ENCODE measurements around the gene STYXL1. TPM values are rescaled to one million over a fixed set of nuclear protein-coding genes. Genes with fewer than 3 reads are reported as not detected.

STYXL1 gene
- total and polyA plus RNA-seq, 2 experiments from 2014 or later: 28.0 to 39.2 TPM

DNA sequence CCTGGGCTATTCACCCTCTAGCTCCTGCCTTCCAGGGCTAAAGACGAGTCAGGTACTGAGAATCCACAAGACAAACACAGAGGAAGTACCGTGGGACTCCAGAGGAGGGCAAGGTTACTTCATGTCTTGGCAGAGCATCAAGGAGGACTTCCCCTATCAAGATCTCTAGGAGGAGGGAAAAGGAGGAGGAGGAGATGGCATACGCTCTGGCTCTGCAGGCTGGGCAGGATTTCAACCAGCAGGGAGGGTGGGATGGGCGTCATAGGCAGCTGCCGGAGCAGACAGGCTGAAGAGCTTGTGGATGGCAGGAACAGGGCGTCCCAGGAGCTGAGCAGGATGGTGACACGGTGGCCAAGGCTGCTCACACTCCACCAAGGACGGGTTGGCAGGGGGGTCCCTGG, 21.4 kb upstream of the STYXL1 start:
- Histone ChIP-seq H3K4me2 (no peak overlapping the region), H3F3A (replicated peaks; ENCODE audit: low read depth) (no peaks in the 10 kb centered on the region), H4K20me1 (replicated peaks; ENCODE audit: insufficient read depth) (no peaks in the 10 kb centered on the region), H3K4me3 (no peak overlapping the region), H2AFZ (no peak overlapping the region), H3K79me2 (replicated peaks; ENCODE audit: insufficient read depth) (no peaks in the 10 kb centered on the region), H3K4me1 (ENCODE audit: insufficient read depth) (no peaks in the 10 kb centered on the region), H3K36me3 (ENCODE audit: insufficient read depth) (peaks cover 8% of the 10 kb centered on the region), H3K27ac (ENCODE audit: low read depth) (no peak overlapping the region), H3K27me3 (ENCODE audit: insufficient read depth) (no peaks in the 10 kb centered on the region), H3K9me2 (ENCODE audit: insufficient read depth) (no peaks in the 10 kb centered on the region)
- Mint-ChIP-seq H3K9me3 (no peaks in the 10 kb centered on the region; the same call in 2 of the 3 replicates), H3K4me3 (no peak overlapping the region), H3K36me3 (ENCODE audit: low read depth) (peaks cover 26% of the 10 kb centered on the region), H3K27ac (peak overlapping the region; percentile 62; the same call in 1 of the 2 replicates), H3K27me3 (ENCODE audit: insufficient read depth, low read depth, poor library complexity) (peaks cover 7% of the 10 kb centered on the region), H3K4me1 (peaks cover 8% of the 10 kb centered on the region)
- DNase-seq (ENCODE audit: low spot score): peak; percentile 84
- ATAC-seq: peak; percentile 63
- no peak for TF ChIP-seq STAT1 (IDR thresholded peaks at IDR 0.05; ENCODE audit: unreplicated experiment)
- TF ChIP-seq CREB1 (CRISPR knock-in tag; IDR thresholded peaks at IDR 0.05; ENCODE audit: low read depth): peak; percentile 15; the same call in 1 of the 2 replicates
- TF ChIP-seq, protein P1, sequence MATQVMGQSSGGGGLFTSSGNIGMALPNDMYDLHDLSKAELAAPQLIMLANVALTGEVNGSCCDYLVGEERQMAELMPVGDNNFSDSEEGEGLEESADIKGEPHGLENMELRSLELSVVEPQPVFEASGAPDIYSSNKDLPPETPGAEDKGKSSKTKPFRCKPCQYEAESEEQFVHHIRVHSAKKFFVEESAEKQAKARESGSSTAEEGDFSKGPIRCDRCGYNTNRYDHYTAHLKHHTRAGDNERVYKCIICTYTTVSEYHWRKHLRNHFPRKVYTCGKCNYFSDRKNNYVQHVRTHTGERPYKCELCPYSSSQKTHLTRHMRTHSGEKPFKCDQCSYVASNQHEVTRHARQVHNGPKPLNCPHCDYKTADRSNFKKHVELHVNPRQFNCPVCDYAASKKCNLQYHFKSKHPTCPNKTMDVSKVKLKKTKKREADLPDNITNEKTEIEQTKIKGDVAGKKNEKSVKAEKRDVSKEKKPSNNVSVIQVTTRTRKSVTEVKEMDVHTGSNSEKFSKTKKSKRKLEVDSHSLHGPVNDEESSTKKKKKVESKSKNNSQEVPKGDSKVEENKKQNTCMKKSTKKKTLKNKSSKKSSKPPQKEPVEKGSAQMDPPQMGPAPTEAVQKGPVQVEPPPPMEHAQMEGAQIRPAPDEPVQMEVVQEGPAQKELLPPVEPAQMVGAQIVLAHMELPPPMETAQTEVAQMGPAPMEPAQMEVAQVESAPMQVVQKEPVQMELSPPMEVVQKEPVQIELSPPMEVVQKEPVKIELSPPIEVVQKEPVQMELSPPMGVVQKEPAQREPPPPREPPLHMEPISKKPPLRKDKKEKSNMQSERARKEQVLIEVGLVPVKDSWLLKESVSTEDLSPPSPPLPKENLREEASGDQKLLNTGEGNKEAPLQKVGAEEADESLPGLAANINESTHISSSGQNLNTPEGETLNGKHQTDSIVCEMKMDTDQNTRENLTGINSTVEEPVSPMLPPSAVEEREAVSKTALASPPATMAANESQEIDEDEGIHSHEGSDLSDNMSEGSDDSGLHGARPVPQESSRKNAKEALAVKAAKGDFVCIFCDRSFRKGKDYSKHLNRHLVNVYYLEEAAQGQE (IDR thresholded peaks at IDR 0.05; ENCODE audit: unreplicated experiment): no peak
- no peak for TF ChIP-seq ZNF114 (CRISPR knock-in tag; IDR thresholded peaks at IDR 0.05)
- peak; percentile 49 to 70 for TF ChIP-seq CTCF (conservative IDR thresholded peaks at IDR 0.05; ENCODE audit: low read depth in 2 of 2)
- TF ChIP-seq NANOG (IDR thresholded peaks at IDR 0.05; ENCODE audit: borderline replicate concordance): no peak
- no peak for TF ChIP-seq EZH2phosphoT487 (IDR thresholded peaks at IDR 0.05; ENCODE audit: unreplicated experiment)

DNA sequence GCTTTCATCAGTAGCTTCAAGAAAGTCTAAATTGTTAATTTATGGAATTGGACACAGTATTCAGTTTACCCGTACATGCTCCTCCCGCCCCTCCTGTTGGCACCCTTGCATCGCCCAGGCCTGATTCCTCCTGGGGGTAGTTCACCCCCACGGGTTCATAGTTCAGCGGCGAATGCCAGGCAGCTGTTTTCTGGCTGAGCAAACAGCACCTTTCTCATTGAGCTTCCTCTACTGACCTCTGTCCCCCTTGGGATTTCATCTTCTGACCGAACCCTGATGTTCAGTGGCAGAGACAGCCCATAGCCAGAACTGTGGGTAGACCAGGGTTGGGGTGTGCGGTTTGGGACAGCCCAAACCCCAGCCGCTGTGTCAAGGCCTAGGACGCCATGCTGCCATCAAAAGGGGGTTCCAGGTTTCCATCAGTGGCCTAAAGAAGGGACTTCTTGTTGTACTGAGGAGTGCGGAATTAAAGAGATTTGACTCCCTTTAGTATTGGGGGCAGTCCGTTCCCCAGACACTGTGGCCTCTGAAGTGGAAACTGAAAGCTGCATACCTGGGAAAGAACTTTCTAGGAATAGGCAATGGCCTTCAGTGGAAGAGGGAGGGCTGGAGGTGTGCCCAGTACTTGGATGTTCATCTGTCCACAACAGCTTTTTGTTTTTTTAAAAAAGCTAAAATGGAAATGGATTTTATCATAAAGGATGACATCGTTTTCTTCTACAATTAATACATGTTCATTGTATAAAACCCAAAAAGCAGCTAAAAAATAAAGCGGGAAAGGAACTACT, 19.1 kb upstream of the STYXL1 start:
- no peaks in the 10 kb centered on the region for H3K27me3 ChIP-seq (ENCODE audit: insufficient read depth)
- H3K9me2 ChIP-seq (ENCODE audit: insufficient read depth): no peaks in the 10 kb centered on the region
- no peak for TF ChIP-seq ZNF331 (CRISPR knock-in tag; IDR thresholded peaks at IDR 0.05; ENCODE audit: low read depth)
- no peak for TF ChIP-seq EZH2phosphoT487 (IDR thresholded peaks at IDR 0.05; ENCODE audit: unreplicated experiment)
- no peak for TF ChIP-seq NANOG (IDR thresholded peaks at IDR 0.05; ENCODE audit: borderline replicate concordance)
- no peak for TF ChIP-seq POLR2AphosphoS5 (IDR thresholded peaks at IDR 0.05; ENCODE audit: low read depth)
- TF ChIP-seq CREB1 (CRISPR knock-in tag; IDR thresholded peaks at IDR 0.05; ENCODE audit: low read depth): no peak
- no peak for TF ChIP-seq STAT1 (IDR thresholded peaks at IDR 0.05; ENCODE audit: unreplicated experiment)
- Mint-ChIP-seq H3K4me3 (no peak overlapping the region), H3K9me3 (no peaks in the 10 kb centered on the region), H3K27me3 (ENCODE audit: insufficient read depth, low read depth, poor library complexity) (peaks cover 6% of the 10 kb centered on the region), H3K4me1 (peaks cover 6% of the 10 kb centered on the region), H3K36me3 (ENCODE audit: low read depth) (peaks cover 49% of the 10 kb centered on the region), H3K27ac (no peak overlapping the region)
- peaks cover 17% of the 10 kb centered on the region for H3K36me3 ChIP-seq (ENCODE audit: insufficient read depth)
- no peaks in the 10 kb centered on the region for H3K79me2 ChIP-seq (replicated peaks; ENCODE audit: insufficient read depth)
- no peak overlapping the region for H3K4me3 ChIP-seq
- no peaks in the 10 kb centered on the region for H3F3A ChIP-seq (replicated peaks; ENCODE audit: low read depth)
- H3K4me1 ChIP-seq (ENCODE audit: insufficient read depth): no peaks in the 10 kb centered on the region
- H3K4me2 ChIP-seq: no peak overlapping the region
- H4K20me1 ChIP-seq (replicated peaks; ENCODE audit: insufficient read depth): no peaks in the 10 kb centered on the region
- no peak for ATAC-seq
- DNase-seq (ENCODE audit: low spot score): no peak
- no peak overlapping the region for H2AFZ ChIP-seq
- no peak overlapping the region for H3K27ac ChIP-seq (ENCODE audit: low read depth)

All from GM23338 (cell line).